Upper lobe of left lung (tissue), 4 donors: ENCODE data around the gene PRRC2C.

Experiments used
- CTCF ChIP-seq, 6 experiments: fragments of 450-650 bp in 4 of 6; fragments of 200-600 bp in 2 of 6; sonication (generic) in 2 of 6; IDR thresholded peaks; one replicate each; pipeline ENCODE4 v1.5.1; 2016 to 2019; ENCODE audit warnings: antibody characterized with exemption in 6 of 6
- EP300 ChIP-seq, 4 donors: sonication (generic); formaldehyde crosslinking; IDR thresholded peaks; one replicate each; pipeline ENCODE4 v1.5.1; 2017; ENCODE audit warnings: antibody characterized with exemption in 4 of 4, control low read depth in 2 of 4
- POLR2A ChIP-seq, 4 donors: fragments of 450-650 bp; IDR thresholded peaks; one replicate each; pipeline ENCODE4 v1.5.1; 2016 to 2017; ENCODE audit warnings: antibody characterized with exemption in 4 of 4, mild to moderate bottlenecking in 2 of 4

DNA sequence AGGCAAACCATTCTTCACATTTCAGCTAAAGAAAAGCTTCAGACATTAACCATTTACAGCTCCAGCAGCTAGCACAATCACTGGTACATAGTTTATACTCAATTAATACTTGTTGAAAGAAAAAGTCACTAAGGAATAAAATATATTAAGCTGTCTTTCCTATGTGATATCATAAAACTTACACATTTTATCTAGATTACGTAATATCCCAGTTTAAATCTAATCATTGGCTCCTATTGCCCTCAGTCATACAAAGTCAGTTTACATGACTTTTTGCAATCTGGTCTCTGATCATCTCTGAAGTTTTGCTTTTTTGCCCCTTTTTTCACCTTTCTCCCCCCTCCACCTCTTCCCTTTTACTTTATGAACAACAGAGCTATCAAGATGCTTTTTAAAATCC, 8.5 kb upstream of the PRRC2C start:
- TF ChIP-seq POLR2A (IDR thresholded peaks at IDR 0.05) (no peak), CTCF (IDR thresholded peaks at IDR 0.05) (no peak), EP300 (IDR thresholded peaks at IDR 0.05) (no peak)
